Thoracic aorta (tissue), 2 donors: Measurements from ENCODE around the gene ATP8B1. TPM values are rescaled to one million over a fixed set of nuclear protein-coding genes. Genes with fewer than 3 reads are reported as not detected.

Experiments used
- ATAC-seq: fragments of 150-250 bp; one replicate; pipeline ENCODE4 v1.8.0; 2017; ENCODE audit warnings: low read depth; ENCODE audit not compliant: insufficient number of reproducible peaks, low FRiP score
- DNase-seq: peaks from one replicate; pipeline ENCODE4 v3.0.0-alpha.2; 2020; ENCODE audit warnings: low spot score
- H3K27ac ChIP-seq, 2 donors: fragments of 200-600 bp; sonication (generic); 1 replicate in 1 of 2; 2 replicates in 1 of 2; pipeline ENCODE4 v1.5.1; 2016; ENCODE audit warnings: mild to moderate bottlenecking in 2 of 2, moderate library complexity in 2 of 2
- H3K27me3 ChIP-seq: fragments of 200-600 bp; sonication (generic); replicated peaks from 2 replicates; pipeline ENCODE4 v1.6.0; 2016; ENCODE audit warnings: mild to moderate bottlenecking; ENCODE audit not compliant: insufficient read depth
- H3K36me3 ChIP-seq: fragments of 200-600 bp; sonication (generic); one replicate; pipeline ENCODE4 v1.5.1; 2016
- H3K4me1 ChIP-seq, 2 donors: fragments of 200-600 bp; sonication (generic); 1 replicate in 1 of 2; 2 replicates in 1 of 2; pipeline versions ENCODE4 v1.5.1 to v1.6.0; 2016; ENCODE audit warnings: low read depth in 2 of 2, mild to moderate bottlenecking in 1 of 2; ENCODE audit not compliant: control insufficient read depth in 1 of 2
- H3K4me3 ChIP-seq: fragments of 200-600 bp; sonication (generic); 2 replicates; pipeline ENCODE4 v1.5.1; 2016; ENCODE audit warnings: mild to moderate bottlenecking
- H3K9me3 ChIP-seq: fragments of 200-600 bp; sonication (generic); 2 replicates; pipeline ENCODE4 v1.5.1; 2016
- CTCF ChIP-seq: fragments of 200-600 bp; sonication (generic); IDR thresholded peaks from one replicate; pipeline ENCODE4 v1.5.1; 2019; ENCODE audit warnings: antibody characterized with exemption
- total RNA-seq, 2 donors: library from RNA; depleted of rRNA; stranded (reverse); fragments of >200 nt; gene quantifications; one replicate each; pipeline versions ENCODE4 v1.1.0 to v1.2.3, GENCODE V29; 2016

The ATP8B1 gene
- total RNA-seq, 2 donors from 2014 or later = 68.7 to 111 TPM

GRCh38 chr18:57819119-57819518 lies 16.0 kb upstream of the ATP8B1 start:
- no peak for ATAC-seq
- Histone ChIP-seq H3K36me3 (no peaks in the 10 kb centered on the region), H3K27me3 (no peaks in the 10 kb centered on the region), H3K4me3 (peak overlapping the region; percentile 31), H3K4me1 (peaks cover 0 to 17% of the 10 kb centered on the region in 2 donors), H3K27ac (peak overlapping the region; percentile 50 to 72), H3K9me3 (no peaks in the 10 kb centered on the region)
- DNase-seq = no peak
- TF ChIP-seq CTCF = no peak

- Histone ChIP-seq H3K9me3 (peaks cover 4% of the 10 kb centered on the region), H3K4me1 (peaks cover 0 to 17% of the 10 kb centered on the region in 2 donors), H3K36me3 (no peaks in the 10 kb centered on the region), H3K27ac (no peak overlapping the region), H3K27me3 (no peaks in the 10 kb centered on the region), H3K4me3 (no peak overlapping the region)
- ATAC-seq (no peak), DNase-seq (no peak)
- TF ChIP-seq CTCF = no peak
These were observed 13.3 kb upstream of the ATP8B1 start for GRCh38 chr18:57816208-57816954.

GRCh38 chr18:57814555-57814954 lies 11.4 kb upstream of the ATP8B1 start:
- ATAC-seq = no peak
- no peak for TF ChIP-seq CTCF
- H3K27ac ChIP-seq = no peak overlapping the region

GRCh38 chr18:57813245-57813644 lies 10.1 kb upstream of the ATP8B1 start:
- Histone ChIP-seq H3K36me3 (no peaks in the 10 kb centered on the region), H3K27me3 (no peaks in the 10 kb centered on the region), H3K27ac (peak overlapping the region in 1 of 2 donors; percentile 11), H3K4me3 (no peak overlapping the region), H3K4me1 (peaks cover under 1 to 12% of the 10 kb centered on the region in 2 donors), H3K9me3 (peaks cover 4% of the 10 kb centered on the region)
- no peak for DNase-seq
- ATAC-seq = no peak
- no peak for TF ChIP-seq CTCF

More at GRCh38 chr18:57814555-57814954, 11.4 kb upstream of the ATP8B1 start:
- Histone ChIP-seq H3K4me3 (no peak overlapping the region), H3K36me3 (no peaks in the 10 kb centered on the region), H3K9me3 (peaks cover 4% of the 10 kb centered on the region), H3K4me1 (peaks cover 0 to 7% of the 10 kb centered on the region in 2 donors), H3K27me3 (no peaks in the 10 kb centered on the region)
- no peak for DNase-seq

GRCh38 chr18:57812126-57812477 lies 9.0 kb upstream of the ATP8B1 start:
- DNase-seq (no peak), ATAC-seq (no peak)
- Histone ChIP-seq H3K9me3 (peaks cover 4% of the 10 kb centered on the region), H3K27me3 (no peaks in the 10 kb centered on the region), H3K4me1 (peaks cover 8 to 21% of the 10 kb centered on the region in 2 donors), H3K4me3 (no peak overlapping the region), H3K36me3 (no peaks in the 10 kb centered on the region), H3K27ac (no peak overlapping the region)
- TF ChIP-seq CTCF = no peak
